PC-9 (cell line): ENCODE results near the gene EVC. TPM values are rescaled to one million over a fixed set of nuclear protein-coding genes. Genes with fewer than 3 reads are reported as not detected.

ENCODE experiments used
- BruUV-seq: library from RNA; stranded (reverse); fragments of 400-500 nt; replicated peaks from 2 replicates; lab custom pipeline; 2021; lab: Mats Ljungman, UMichigan
- CTCF ChIA-PET: fragments of 300-600 bp; sonication (Branson Sonifier 250); formaldehyde crosslinking; loops from one replicate; lab custom pipeline; 2022; ENCODE audit warnings: antibody characterized with exemption; lab: Charles Lee
- POLR2A ChIA-PET: fragments of 300-600 bp; sonication (Branson Sonifier 250); formaldehyde crosslinking; loops from one replicate; lab custom pipeline; 2022; ENCODE audit warnings: antibody characterized with exemption; ENCODE audit not compliant: unreplicated experiment; lab: Charles Lee
- DNase-seq, 2 experiments: peaks; one replicate each; pipeline versions ENCODE4 v3.0.0 to v3.0.0-alpha.2; 2015 to 2022; ENCODE audit warnings: mixed read lengths in 1 of 2
- H2AFZ ChIP-seq: fragments of 200-600 bp; sonication (generic); 2 replicates; pipeline ENCODE4 v1.8.1; 2017; ENCODE audit warnings: antibody characterized with exemption
- H3F3A ChIP-seq: fragments of 200-600 bp; sonication (generic); 2 replicates; pipeline ENCODE4 v1.8.1; 2017; ENCODE audit warnings: antibody characterized with exemption, mild to moderate bottlenecking, low read depth; ENCODE audit not compliant: insufficient read depth
- H3K27ac ChIP-seq: fragments of 200-600 bp; sonication (generic); 2 replicates; pipeline ENCODE4 v1.6.1; 2016; ENCODE audit warnings: mixed run types
- H3K27me3 ChIP-seq: fragments of 200-600 bp; sonication (generic); 2 replicates; pipeline ENCODE4 v1.6.1; 2016; ENCODE audit warnings: low read depth, mixed run types; ENCODE audit not compliant: insufficient read depth
- H3K36me3 ChIP-seq: fragments of 200-600 bp; sonication (generic); 2 replicates; pipeline ENCODE4 v1.6.1; 2016; ENCODE audit warnings: low read depth, mixed run types
- H3K4me1 ChIP-seq: fragments of 200-600 bp; sonication (generic); replicated peaks from 2 replicates; pipeline ENCODE4 v1.6.1; 2016; ENCODE audit warnings: mixed run types; ENCODE audit not compliant: insufficient read depth
- H3K4me2 ChIP-seq: fragments of 200-600 bp; sonication (generic); 2 replicates; pipeline ENCODE4 v1.6.1; 2017; ENCODE audit warnings: mixed run types
- H3K4me3 ChIP-seq: fragments of 200-600 bp; sonication (generic); 2 replicates; pipeline ENCODE4 v1.6.1; 2016; ENCODE audit warnings: mixed run types
- H3K79me2 ChIP-seq: fragments of 200-600 bp; sonication (generic); 2 replicates; pipeline ENCODE4 v1.6.1; 2017; ENCODE audit warnings: low read depth, mixed run types
- H3K9me2 ChIP-seq: fragments of 200-600 bp; sonication (generic); 2 replicates; pipeline ENCODE4 v1.8.1; 2017; ENCODE audit warnings: mild to moderate bottlenecking; ENCODE audit not compliant: insufficient read depth
- H3K9me3 ChIP-seq: fragments of 200-600 bp; sonication (generic); 2 replicates; pipeline ENCODE4 v1.8.1; 2016; ENCODE audit warnings: low read depth; ENCODE audit not compliant: insufficient read depth
- H4K20me1 ChIP-seq: fragments of 200-600 bp; sonication (generic); 2 replicates; pipeline ENCODE4 v1.8.1; 2017; ENCODE audit not compliant: insufficient read depth
- EZH2 ChIP-seq: fragments of 200-600 bp; sonication (generic); IDR thresholded peaks from 2 replicates; pipeline ENCODE4 v1.8.0; 2017; ENCODE audit warnings: antibody characterized with exemption, low read depth
- intact Hi-C: fragments of 100-400 bp; cut with micrococcal nuclease; formaldehyde crosslinking; loops from one replicate; pipeline ENCODE4 v1.10.0; 2022; ENCODE audit not compliant: unreplicated experiment
- total RNA-seq: library from RNA; stranded (reverse); gene quantifications from 2 replicates; pipeline ENCODE4 v1.2.3, GENCODE V29; 2021
- TF ChIP-seq, protein P1 (sequence below): fragments of 200-600 bp; sonication (generic); conservative IDR thresholded peaks from 2 replicates; pipeline ENCODE4 v1.6.1; 2017; ENCODE audit warnings: mixed run types, antibody characterized with exemption, mild to moderate bottlenecking, moderate library complexity

EVC gene
- total RNA-seq, 1 experiment from 2014 or later: 14.0 TPM

DNA sequence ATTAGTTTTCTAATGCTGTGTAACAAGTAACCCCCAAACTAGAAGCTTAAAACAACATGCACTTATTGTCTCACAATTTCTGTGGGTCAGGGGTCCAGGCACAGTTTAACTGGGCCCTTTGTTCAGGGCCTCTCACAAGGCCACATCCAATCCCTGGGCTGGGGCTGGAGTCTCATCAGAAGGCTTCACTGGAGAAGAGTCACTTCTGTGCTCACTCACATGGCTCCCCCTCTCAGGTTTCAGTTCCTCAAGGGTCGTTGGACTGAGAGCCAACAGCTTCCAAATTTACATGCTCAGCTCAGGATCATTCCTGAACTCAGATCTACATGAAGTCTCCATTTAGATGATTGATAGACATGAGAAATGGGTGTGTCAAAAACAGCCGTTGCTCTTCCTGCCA, 77.1 kb downstream of the EVC start:
- no peak overlapping the region for H2AFZ ChIP-seq
- no peaks in the 10 kb centered on the region for H3K36me3 ChIP-seq
- H3F3A ChIP-seq: peaks cover 6% of the 10 kb centered on the region; the same call in 1 of the 2 replicates
- intact Hi-C loops: no loop called here
- no peak overlapping the region for H3K27ac ChIP-seq
- ChIA-PET POLR2A (no interaction called here), CTCF (no interaction called here)
- H3K4me2 ChIP-seq: no peak overlapping the region
- H3K9me3 ChIP-seq: no peaks in the 10 kb centered on the region
- DNase-seq: no peak
- no peak for TF ChIP-seq EZH2
- TF ChIP-seq, protein P1, sequence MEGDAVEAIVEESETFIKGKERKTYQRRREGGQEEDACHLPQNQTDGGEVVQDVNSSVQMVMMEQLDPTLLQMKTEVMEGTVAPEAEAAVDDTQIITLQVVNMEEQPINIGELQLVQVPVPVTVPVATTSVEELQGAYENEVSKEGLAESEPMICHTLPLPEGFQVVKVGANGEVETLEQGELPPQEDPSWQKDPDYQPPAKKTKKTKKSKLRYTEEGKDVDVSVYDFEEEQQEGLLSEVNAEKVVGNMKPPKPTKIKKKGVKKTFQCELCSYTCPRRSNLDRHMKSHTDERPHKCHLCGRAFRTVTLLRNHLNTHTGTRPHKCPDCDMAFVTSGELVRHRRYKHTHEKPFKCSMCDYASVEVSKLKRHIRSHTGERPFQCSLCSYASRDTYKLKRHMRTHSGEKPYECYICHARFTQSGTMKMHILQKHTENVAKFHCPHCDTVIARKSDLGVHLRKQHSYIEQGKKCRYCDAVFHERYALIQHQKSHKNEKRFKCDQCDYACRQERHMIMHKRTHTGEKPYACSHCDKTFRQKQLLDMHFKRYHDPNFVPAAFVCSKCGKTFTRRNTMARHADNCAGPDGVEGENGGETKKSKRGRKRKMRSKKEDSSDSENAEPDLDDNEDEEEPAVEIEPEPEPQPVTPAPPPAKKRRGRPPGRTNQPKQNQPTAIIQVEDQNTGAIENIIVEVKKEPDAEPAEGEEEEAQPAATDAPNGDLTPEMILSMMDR: no peak
- peaks cover 9% of the 10 kb centered on the region for H3K4me1 ChIP-seq
- no peak overlapping the region for H3K4me3 ChIP-seq
- H3K79me2 ChIP-seq: no peaks in the 10 kb centered on the region
- H3K27me3 ChIP-seq: no peaks in the 10 kb centered on the region
- BruUV-seq: no TSS peak
- no peaks in the 10 kb centered on the region for H3K9me2 ChIP-seq
- H4K20me1 ChIP-seq: no peaks in the 10 kb centered on the region

DNA sequence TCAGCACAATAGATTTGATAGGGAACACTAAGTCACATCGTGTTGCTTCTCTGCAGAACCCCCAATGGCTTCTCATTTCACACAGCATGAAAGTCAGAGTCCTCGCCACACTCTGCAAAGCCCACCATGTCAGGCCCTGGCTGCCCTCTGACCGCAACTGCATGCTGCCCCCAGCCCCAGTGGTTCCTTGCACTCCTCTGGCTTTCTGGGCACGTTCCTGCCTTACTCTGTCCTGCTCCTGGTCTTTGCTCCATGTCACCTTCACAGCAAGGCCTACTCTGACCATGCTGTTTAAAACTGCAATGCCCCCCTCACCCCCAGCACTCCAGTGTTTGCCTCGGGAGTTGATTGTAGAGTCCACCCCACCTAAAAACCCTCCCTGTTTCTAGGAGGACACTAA, 78.1 kb downstream of the EVC start:
- intact Hi-C loops: no loop called here
- Histone ChIP-seq H3K4me2 (no peak overlapping the region), H3F3A (peaks cover 6% of the 10 kb centered on the region; the same call in 1 of the 2 replicates), H2AFZ (no peak overlapping the region), H3K79me2 (no peaks in the 10 kb centered on the region), H4K20me1 (no peaks in the 10 kb centered on the region), H3K36me3 (no peaks in the 10 kb centered on the region), H3K4me3 (no peak overlapping the region), H3K9me3 (no peaks in the 10 kb centered on the region), H3K27me3 (no peaks in the 10 kb centered on the region), H3K27ac (no peak overlapping the region), H3K9me2 (no peaks in the 10 kb centered on the region), H3K4me1 (peaks cover 9% of the 10 kb centered on the region)
- CTCF ChIA-PET: no interaction called here
- POLR2A ChIA-PET: no interaction called here
- BruUV-seq: no TSS peak
- DNase-seq: no peak
- TF ChIP-seq, protein P1: no peak
- no peak for TF ChIP-seq EZH2

DNA sequence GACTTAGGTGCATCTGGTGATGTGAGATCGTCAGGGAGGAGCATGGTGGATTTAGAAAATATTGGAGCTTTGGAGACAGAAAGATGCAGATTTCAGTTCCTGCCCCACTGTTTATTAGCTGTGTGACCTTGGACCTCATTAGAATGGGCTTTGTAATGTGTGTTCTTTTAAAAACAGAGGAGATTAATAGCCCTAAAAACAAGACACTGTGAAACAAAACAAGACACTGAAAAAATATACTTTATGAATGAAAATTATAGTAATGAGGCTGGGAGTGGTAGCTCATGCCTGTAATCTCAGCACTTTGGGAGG, 79.5 kb downstream of the EVC start:
- Histone ChIP-seq H3K79me2 (no peaks in the 10 kb centered on the region), H3K4me1 (peaks cover 7% of the 10 kb centered on the region), H3K4me2 (no peak overlapping the region), H3K36me3 (no peaks in the 10 kb centered on the region), H3K27ac (no peak overlapping the region), H3K9me3 (no peaks in the 10 kb centered on the region), H3K27me3 (no peaks in the 10 kb centered on the region), H2AFZ (no peak overlapping the region), H4K20me1 (no peaks in the 10 kb centered on the region), H3K4me3 (no peak overlapping the region), H3K9me2 (no peaks in the 10 kb centered on the region), H3F3A (peaks cover 6% of the 10 kb centered on the region; the same call in 1 of the 2 replicates)
- CTCF ChIA-PET: no interaction called here
- intact Hi-C loops: loop anchor here (1.0 to 2.0 kb wide), 2 partner anchors 390 to 795 kb away; no protein-coding TSS in a partner anchor
- DNase-seq: no peak
- BruUV-seq: no TSS peak
- TF ChIP-seq, protein P1: 0 out of 2 replicates have a peak, but pooled peaks have one; percentile 9
- TF ChIP-seq EZH2: no peak
- POLR2A ChIA-PET: no interaction called here
